ENCODE measurements around the gene FAM186B. TPM values are rescaled to one million over a fixed set of nuclear protein-coding genes. Genes with fewer than 3 reads are reported as not detected.

The FAM186B gene
- total RNA-seq, 1 experiment from 2014 or later, result 0.03 TPM

DNA sequence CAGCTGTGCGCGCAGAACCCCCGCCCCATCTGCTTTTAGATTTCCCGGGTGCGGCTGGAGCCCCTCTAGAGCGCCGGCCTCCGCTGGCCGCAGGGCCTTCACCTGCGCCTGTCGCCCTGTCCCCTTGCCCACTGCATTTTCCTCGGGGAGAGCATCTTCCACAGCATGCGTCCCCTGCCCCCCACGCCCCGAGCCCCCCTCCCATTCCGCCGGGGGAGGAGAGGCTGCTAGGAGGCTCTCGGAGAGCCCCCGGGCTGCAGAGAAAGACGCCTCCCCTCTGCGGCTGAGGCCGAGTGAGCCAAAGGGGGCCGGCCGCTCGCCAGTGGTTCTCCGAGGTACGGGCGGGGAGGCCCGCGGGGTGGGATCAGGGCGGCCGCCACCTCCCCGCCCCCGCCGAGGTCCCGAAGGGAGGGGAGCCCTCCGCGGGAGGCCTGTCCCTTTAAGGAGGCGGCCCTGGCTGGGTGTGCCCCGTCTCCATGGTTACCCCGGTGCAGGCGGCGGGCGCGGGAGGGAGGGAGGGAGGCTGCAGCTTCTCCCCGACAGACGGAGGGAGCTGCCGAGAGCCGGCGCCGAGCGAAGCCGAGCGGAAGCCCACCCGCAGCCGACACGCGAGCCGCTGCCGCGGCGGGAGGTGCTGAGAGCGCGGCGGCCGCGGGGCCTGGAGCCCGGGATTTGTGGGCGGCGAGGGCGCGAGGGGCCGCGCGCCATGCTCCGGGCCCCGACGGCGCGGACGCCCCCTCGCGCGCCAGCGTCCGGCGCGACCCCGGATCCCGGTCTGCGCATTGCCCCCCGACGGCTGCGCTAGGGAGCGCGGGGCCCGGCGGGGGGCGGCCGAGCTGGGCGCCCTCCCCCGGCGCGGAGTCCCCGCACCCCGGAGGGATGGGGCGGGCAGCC, 66.7 kb downstream of the FAM186B start, which contains the start of gene KCNH3:
Gene KCNH3, plus strand, starts transcription at position 521 of the 894 bp plus-strand sequence. CDS start 387 bp downstream, outside the sequence.
- peak; percentile 36 for DNase-seq (ENCODE audit: low spot score)

DNA sequence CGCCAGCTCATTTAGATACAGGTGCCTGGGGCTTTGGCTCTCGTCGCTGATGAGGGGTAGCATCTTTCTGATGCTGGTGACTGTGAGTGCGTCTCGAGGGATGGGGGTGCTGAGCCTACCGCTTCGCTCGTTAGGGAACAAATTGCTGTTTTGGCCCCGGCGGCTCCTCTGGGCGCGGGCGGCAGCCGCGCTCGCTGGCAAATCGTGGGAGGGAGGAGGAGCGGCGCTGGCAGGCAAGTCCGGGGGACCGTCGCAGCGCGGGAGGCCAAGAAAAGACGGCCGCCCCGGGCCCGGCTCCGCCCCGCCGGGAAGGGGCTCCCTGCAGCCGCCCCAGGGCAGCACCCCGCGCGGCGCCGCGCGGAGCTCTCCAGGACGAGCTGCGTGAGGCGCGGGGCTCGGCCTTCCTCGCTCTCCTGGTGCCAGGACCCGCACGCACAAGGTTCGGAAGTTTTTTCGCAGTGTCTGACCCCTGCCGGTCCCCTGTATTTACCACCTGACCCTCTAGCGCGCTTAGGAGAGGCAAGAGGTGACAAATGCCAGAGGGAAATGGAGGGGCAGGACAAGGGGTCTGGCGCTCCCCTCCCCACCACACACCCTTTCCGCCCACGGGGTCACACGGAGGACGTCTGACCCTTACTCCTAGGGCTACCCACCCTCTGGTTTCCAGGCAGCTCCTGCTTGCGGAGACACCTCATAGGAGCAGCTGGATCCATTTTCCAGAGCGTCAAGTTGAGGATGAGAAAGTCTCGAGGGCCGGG, 67.5 kb downstream of the FAM186B start:
- DNase-seq (ENCODE audit: low spot score), result no peak

Small RNA genes within 50 kb of the gene (small RNA-seq; reads per million reads assigned to genes)
- gene HIGD1AP9 (not detected), gene POLR2KP1 (not detected), gene RNU6-834P (not detected)

Other genes with a start within 250 kb of the FAM186B start
- gene SPATS2, start 238.2 kb downstream of the FAM186B start, total RNA-seq (2014; rRNA removed; shearing (Covaris generic)), result 11.5 and 16.3 TPM in 2 replicates
- 0.36 TPM in 1 of 2 replicates, not detected in the other for gene KCNH3, start 66.6 kb downstream of the FAM186B start, total RNA-seq (2014; rRNA removed; shearing (Covaris generic))
- 124 and 130 TPM in 2 replicates for gene MCRS1, start 37.5 kb downstream of the FAM186B start, total RNA-seq (2014; rRNA removed; shearing (Covaris generic))
- gene PRPF40B, start 17.9 kb upstream of the FAM186B start, total RNA-seq (2014; rRNA removed; shearing (Covaris generic)), result 6.4 and 12.3 TPM in 2 replicates
- gene FMNL3, start 101.8 kb upstream of the FAM186B start, total RNA-seq (2014; rRNA removed; shearing (Covaris generic)), result 0.89 and 1.0 TPM in 2 replicates
- 409 and 478 TPM in 2 replicates for gene TMBIM6, start 135.9 kb upstream of the FAM186B start, total RNA-seq (2014; rRNA removed; shearing (Covaris generic))
- 16.4 and 19.3 TPM in 2 replicates for gene NCKAP5L, start 222.8 kb upstream of the FAM186B start, total RNA-seq (2014; rRNA removed; shearing (Covaris generic))
- 2.5 and 2.9 TPM in 2 replicates for gene BCDIN3D, start 237.5 kb upstream of the FAM186B start, total RNA-seq (2014; rRNA removed; shearing (Covaris generic))